EL (cell line): Measurements from ENCODE around the gene MCOLN3.
"Not testable (repeated sequence)": the region's sequence is repeated elsewhere in the genome, so short reads cannot be mapped to it uniquely, and the experiment has no call there.

Experiments used
- DNase-seq: peaks from one replicate; pipeline ENCODE4 v3.0.0-alpha.2; 2016

MCOLN3 gene

GRCh38 chr1:84988588-84988987 is 59.7 kb downstream of the MCOLN3 start:
- DNase-seq, result no peak

- DNase-seq, result not testable (repeated sequence)
These were observed 61.7 kb downstream of the MCOLN3 start for GRCh38 chr1:84986561-84986960.

GRCh38 chr1:84985365-84985764 is 62.9 kb downstream of the MCOLN3 start:
- no peak for DNase-seq

- DNase-seq, result no peak
These were observed 65.9 kb downstream of the MCOLN3 start for GRCh38 chr1:84982395-84982794.

- DNase-seq, result no peak
These were observed 73.3 kb downstream of the MCOLN3 start for GRCh38 chr1:84975035-84975434.

- peak; percentile 29 for DNase-seq
These were observed 74.6 kb downstream of the MCOLN3 start for GRCh38 chr1:84973498-84974334.

- DNase-seq, result peak; percentile 13
These were observed 75.8 kb downstream of the MCOLN3 start for GRCh38 chr1:84972377-84972987.

- no peak for DNase-seq
These were observed 76.3 kb downstream of the MCOLN3 start for GRCh38 chr1:84971957-84972356.

GRCh38 chr1:84969489-84970250 is 78.6 kb downstream of the MCOLN3 start:
- DNase-seq, result no peak

- DNase-seq, result no peak
These were observed 79.4 kb downstream of the MCOLN3 start for GRCh38 chr1:84968865-84969264.

- DNase-seq, result no peak
These were observed 80.2 kb downstream of the MCOLN3 start for GRCh38 chr1:84968101-84968500.
